ENCODE results near the gene CLCNKA.

The CLCNKA gene

DNA sequence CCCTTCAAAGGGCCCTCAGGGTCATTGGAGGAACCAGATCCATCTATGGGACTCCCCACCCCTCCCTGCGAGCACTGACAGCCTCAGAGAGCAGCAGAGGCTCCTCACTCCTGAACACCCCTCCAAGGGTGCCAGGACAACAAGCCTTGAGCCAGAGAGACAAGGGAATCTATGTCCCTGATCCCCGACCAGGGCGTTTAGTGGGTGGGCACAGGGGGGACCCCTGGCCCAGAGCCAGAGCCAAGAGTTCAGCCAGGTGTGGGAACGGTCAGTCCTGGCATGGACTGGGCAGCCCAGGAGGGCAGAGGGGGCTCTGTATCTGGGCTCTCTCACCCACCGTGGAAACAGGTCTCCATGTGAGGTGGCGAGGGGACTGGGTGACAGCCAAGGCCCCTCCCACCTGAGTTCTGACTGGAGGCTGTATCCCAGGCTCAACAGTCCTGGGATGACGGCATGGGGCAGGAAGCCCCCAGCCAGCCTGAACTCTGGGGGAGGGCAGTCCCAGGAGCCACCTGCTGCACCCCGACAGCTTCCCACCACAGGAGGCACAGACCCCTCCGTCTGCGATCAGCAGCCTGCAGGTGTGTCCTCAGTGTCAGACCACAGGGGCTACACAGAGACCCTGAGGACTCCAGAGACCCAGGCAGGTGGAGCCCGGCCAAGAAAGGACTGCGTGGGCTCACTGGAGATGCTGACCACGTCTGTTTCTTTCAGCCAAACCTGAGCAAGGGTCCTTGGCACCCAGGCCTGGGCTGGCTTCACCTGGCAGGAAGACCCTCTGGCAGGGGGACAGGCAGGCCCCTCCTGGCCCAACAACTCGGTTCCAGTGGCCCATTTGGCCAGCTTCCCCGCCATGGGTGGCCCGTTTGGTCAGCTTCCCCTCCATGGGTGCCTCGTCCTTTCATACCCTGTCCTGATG, 29.0 kb upstream of the CLCNKA start:
- TF ChIP-seq TAF1 (IDR thresholded peaks at IDR 0.05; ENCODE audit: borderline replicate concordance, insufficient read depth, low read length) (no peak), POLR2AphosphoS5 (IDR thresholded peaks at IDR 0.05; ENCODE audit: low read depth, low read length) (no peak), FOXP2 (optimal IDR thresholded peaks at IDR 0.05; ENCODE audit: borderline replicate concordance, extremely low read depth, extremely low read length, insufficient read depth) (no peak), SIN3A (IDR thresholded peaks at IDR 0.05; ENCODE audit: borderline replicate concordance, insufficient read depth, low read length) (no peak)
- TF ChIP-seq, protein P1, sequence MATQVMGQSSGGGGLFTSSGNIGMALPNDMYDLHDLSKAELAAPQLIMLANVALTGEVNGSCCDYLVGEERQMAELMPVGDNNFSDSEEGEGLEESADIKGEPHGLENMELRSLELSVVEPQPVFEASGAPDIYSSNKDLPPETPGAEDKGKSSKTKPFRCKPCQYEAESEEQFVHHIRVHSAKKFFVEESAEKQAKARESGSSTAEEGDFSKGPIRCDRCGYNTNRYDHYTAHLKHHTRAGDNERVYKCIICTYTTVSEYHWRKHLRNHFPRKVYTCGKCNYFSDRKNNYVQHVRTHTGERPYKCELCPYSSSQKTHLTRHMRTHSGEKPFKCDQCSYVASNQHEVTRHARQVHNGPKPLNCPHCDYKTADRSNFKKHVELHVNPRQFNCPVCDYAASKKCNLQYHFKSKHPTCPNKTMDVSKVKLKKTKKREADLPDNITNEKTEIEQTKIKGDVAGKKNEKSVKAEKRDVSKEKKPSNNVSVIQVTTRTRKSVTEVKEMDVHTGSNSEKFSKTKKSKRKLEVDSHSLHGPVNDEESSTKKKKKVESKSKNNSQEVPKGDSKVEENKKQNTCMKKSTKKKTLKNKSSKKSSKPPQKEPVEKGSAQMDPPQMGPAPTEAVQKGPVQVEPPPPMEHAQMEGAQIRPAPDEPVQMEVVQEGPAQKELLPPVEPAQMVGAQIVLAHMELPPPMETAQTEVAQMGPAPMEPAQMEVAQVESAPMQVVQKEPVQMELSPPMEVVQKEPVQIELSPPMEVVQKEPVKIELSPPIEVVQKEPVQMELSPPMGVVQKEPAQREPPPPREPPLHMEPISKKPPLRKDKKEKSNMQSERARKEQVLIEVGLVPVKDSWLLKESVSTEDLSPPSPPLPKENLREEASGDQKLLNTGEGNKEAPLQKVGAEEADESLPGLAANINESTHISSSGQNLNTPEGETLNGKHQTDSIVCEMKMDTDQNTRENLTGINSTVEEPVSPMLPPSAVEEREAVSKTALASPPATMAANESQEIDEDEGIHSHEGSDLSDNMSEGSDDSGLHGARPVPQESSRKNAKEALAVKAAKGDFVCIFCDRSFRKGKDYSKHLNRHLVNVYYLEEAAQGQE (IDR thresholded peaks at IDR 0.05; ENCODE audit: insufficient read depth in 1 of 2, low read depth in 2 of 2, low read length in 2 of 2): no peak

DNA sequence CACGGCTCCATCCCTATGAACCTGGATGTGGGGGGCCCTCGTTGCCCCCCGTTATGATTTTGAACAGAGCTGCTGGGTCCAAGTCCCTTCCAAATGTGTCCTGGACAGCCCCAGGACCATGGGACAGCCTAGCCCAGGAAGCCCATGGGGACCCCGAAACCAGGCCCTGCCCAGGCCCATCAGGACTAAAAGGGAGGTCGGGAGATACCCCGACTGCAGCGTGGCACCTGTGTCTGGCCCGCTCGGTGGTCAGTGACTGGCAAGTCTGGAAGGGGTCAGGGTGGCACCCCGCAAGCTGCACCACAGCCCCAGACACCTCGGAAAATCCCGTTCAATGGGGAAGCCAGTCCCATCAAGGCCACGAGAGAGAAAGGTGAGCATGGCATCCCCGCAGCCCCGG, 28.2 kb upstream of the CLCNKA start:
- TF ChIP-seq POLR2AphosphoS5 (IDR thresholded peaks at IDR 0.05; ENCODE audit: low read depth, low read length) (no peak), SIN3A (IDR thresholded peaks at IDR 0.05; ENCODE audit: borderline replicate concordance, insufficient read depth, low read length) (no peak)

DNA sequence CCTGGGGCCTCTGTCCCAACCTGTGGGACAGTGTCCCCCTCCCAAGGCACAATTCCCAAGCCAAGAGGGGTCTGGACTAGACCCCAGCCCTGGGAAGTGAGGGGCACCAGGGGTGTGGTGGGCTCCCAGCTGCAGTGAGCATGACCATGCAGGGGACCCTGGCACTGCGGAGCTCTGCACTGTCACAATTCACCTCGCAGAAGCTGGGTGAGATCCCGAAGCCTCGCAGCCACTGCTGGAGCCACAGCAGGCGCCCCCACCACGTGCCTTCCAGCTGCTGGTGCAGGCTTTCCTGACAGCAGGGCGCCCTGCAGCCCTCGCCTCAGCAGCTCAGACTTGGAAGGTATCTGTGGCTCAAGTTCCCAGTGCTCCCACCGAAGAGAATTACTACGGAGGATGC, 27.8 kb upstream of the CLCNKA start:
- TF ChIP-seq, protein P1 (IDR thresholded peaks at IDR 0.05; ENCODE audit: insufficient read depth in 1 of 2, low read depth in 2 of 2, low read length in 2 of 2): no peak
- TF ChIP-seq SIN3A (IDR thresholded peaks at IDR 0.05; ENCODE audit: borderline replicate concordance, insufficient read depth, low read length): no peak
- no peak for TF ChIP-seq FOXP2 (optimal IDR thresholded peaks at IDR 0.05; ENCODE audit: borderline replicate concordance, extremely low read depth, extremely low read length, insufficient read depth)
- no peak for TF ChIP-seq TAF1 (IDR thresholded peaks at IDR 0.05; ENCODE audit: borderline replicate concordance, insufficient read depth, low read length)
- TF ChIP-seq POLR2AphosphoS5 (IDR thresholded peaks at IDR 0.05; ENCODE audit: low read depth, low read length): no peak

DNA sequence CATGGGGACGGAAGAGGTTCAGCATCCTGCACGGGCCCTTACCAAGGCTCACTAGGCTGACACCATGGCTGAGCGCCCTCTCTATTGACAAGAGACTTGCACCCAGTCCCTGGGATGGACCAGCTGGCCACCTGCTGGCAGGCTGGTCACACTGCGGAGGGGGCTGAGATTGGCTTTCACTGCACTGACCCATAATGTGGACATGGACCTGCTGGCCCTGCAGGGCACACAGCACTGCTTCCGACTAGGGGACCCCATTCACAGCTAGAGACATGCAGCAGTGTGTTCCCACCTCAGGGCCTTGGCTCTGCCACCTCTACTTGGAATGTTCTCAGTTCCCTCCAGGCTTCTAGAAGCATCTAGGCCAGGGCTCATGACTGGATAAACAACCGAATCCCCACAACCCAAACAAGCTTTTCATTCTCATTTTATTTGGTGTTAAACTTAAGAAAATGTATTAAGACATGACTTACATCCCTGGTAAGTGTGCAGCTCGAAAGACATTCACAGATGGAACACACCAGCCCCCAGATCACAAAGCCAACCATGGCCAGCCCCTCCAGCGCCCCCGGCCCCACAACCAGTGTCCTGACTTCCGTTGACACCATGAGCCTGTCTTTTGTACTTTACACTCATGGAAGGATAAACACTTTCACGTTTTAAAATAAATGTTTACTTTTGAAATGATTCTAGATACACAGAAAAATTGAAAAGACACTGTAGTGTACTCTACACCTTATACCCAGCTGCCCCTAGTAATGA, 27.1 kb upstream of the CLCNKA start:
- TF ChIP-seq POLR2AphosphoS5 (IDR thresholded peaks at IDR 0.05; ENCODE audit: low read depth, low read length) (no peak), FOXP2 (optimal IDR thresholded peaks at IDR 0.05; ENCODE audit: borderline replicate concordance, extremely low read depth, extremely low read length, insufficient read depth) (no peak), SIN3A (IDR thresholded peaks at IDR 0.05; ENCODE audit: borderline replicate concordance, insufficient read depth, low read length) (no peak), TAF1 (IDR thresholded peaks at IDR 0.05; ENCODE audit: borderline replicate concordance, insufficient read depth, low read length) (no peak)
- TF ChIP-seq, protein P1 (IDR thresholded peaks at IDR 0.05; ENCODE audit: insufficient read depth in 1 of 2, low read depth in 2 of 2, low read length in 2 of 2): no peak

DNA sequence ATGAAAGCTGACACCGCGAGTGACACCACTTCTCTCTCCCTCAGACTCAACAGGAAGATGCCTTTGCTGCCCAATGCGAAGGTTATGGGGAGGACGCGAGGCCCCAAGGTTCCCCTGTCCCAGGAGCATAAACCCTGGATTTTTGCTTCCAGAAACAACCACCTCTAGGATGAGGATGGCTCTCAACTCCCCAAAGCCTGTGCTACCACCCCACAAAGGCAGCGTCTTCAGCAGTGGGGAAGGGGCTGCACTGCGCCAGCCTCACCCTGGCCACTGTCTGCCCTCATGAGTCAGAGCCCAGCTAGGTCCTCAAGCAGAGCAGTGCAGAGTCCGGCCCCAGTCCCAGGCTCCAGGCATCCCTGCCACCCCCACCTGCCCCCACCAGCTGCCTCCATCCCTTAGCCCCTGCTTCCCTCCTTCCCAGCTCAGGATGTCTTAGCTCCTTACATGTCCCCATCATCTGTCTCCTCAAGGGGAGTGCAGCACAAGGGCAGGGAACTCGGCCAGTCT, 24.7 kb upstream of the CLCNKA start:
- TF ChIP-seq SIN3A (IDR thresholded peaks at IDR 0.05; ENCODE audit: borderline replicate concordance, insufficient read depth, low read length) (no peak), FOXP2 (optimal IDR thresholded peaks at IDR 0.05; ENCODE audit: borderline replicate concordance, extremely low read depth, extremely low read length, insufficient read depth) (no peak), POLR2AphosphoS5 (IDR thresholded peaks at IDR 0.05; ENCODE audit: low read depth, low read length) (no peak), TAF1 (IDR thresholded peaks at IDR 0.05; ENCODE audit: borderline replicate concordance, insufficient read depth, low read length) (no peak)
- TF ChIP-seq, protein P1 (IDR thresholded peaks at IDR 0.05; ENCODE audit: insufficient read depth in 1 of 2, low read depth in 2 of 2, low read length in 2 of 2): no peak
